ENCODE measurements around the gene RPL10A. TPM values are rescaled to one million over a fixed set of nuclear protein-coding genes. Genes with fewer than 3 reads are reported as not detected.

RPL10A gene
- total RNA-seq, 4 donors from 2014 or later, result 323 to 991 (median 649) TPM

DNA sequence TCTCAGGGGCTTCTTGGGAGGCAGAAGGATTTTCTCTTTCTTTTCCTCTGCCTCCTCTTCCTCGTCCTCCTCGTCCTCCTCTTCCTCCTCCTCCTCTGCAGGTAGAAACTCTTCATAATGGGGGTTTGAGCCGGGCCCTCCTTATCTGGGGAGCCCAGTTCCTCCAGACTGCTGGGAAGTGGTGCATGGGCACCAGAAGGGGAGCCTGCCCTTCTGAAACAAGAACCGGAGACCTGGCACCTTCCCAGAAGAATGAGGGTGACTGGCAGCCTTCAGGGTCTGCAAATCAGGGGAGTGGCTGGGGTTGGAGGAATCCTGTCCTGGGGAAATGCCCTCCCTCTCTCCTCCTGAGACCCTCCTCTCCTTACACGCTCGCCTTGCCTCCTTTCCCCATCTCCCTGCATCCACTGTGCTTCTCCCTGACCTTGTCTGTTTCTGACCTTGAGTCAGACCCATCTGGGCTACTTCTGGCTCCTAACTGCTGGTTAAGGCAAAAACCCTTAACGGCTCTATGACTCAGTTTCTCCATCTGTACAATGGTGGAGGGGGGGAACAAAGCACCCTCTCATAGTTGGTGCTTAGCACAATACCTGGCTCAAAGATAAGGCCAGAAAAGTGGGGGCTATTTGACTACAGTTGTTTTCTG lies 42.8 kb downstream of the RPL10A start:
- Histone ChIP-seq H3K27ac (no peak overlapping the region), H3K36me3 (no peaks in the 10 kb centered on the region), H3K9me3 (no peaks in the 10 kb centered on the region), H3K4me3 (no peak overlapping the region), H3K4me1 (peaks cover 0 to 7% (median 3%) of the 10 kb centered on the region in 4 donors), H3K27me3 (peaks cover 59% of the 10 kb centered on the region)
- WGBS, 2 donors (ENCODE audit: low coverage in 1 of 2), result 74 to 83% methylated on average over 3 to 7 of the region's 7 CpGs
- no peak for TF ChIP-seq POLR2A (IDR thresholded peaks at IDR 0.05)
- no peak for TF ChIP-seq EP300 (IDR thresholded peaks at IDR 0.05; ENCODE audit: low read depth)
- TF ChIP-seq POLR2AphosphoS5 (IDR thresholded peaks at IDR 0.05), result no peak
- TF ChIP-seq, protein P1, sequence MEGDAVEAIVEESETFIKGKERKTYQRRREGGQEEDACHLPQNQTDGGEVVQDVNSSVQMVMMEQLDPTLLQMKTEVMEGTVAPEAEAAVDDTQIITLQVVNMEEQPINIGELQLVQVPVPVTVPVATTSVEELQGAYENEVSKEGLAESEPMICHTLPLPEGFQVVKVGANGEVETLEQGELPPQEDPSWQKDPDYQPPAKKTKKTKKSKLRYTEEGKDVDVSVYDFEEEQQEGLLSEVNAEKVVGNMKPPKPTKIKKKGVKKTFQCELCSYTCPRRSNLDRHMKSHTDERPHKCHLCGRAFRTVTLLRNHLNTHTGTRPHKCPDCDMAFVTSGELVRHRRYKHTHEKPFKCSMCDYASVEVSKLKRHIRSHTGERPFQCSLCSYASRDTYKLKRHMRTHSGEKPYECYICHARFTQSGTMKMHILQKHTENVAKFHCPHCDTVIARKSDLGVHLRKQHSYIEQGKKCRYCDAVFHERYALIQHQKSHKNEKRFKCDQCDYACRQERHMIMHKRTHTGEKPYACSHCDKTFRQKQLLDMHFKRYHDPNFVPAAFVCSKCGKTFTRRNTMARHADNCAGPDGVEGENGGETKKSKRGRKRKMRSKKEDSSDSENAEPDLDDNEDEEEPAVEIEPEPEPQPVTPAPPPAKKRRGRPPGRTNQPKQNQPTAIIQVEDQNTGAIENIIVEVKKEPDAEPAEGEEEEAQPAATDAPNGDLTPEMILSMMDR (IDR thresholded peaks at IDR 0.05), result no peak
- no peak for DNase-seq
- intact Hi-C loops (cut with DNase I; ENCODE audit: low total_unique reads), result loop anchor here (5.0 kb wide), 1 partner anchor 51 kb away; no protein-coding TSS in a partner anchor
- in situ Hi-C loops (cut with MboI; ENCODE audit: low pct_ligation_motif_present in 1 of 4, low pct_unique_long_range_greater_than_20kb in 1 of 4, low sequenced_read_pairs in 3 of 4), result no loop called here

DNA sequence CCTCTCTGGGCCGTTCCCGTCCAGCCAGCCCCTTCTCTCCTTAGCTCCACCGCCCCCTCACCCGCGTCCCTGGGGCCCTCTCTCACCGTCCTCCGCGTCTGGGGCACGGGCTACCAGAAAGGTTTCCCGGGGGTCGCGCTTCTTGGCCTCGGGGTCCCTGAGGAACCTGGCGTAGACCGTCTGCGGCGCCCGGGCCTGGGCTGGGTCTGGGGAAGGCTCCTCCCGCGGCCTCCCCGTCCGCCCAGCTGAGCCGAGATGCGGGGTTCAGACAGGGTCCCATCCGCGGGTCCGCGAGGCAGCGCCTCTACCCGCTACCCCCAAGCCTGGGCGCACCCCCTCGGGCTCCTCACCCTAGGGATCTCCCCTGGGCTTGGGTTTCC lies 43.4 kb downstream of the RPL10A start:
- peaks cover 0 to 7% (median 3%) of the 10 kb centered on the region in 4 donors for H3K4me1 ChIP-seq
- TF ChIP-seq POLR2A (IDR thresholded peaks at IDR 0.05) (no peak), EP300 (IDR thresholded peaks at IDR 0.05; ENCODE audit: low read depth) (no peak)
- TF ChIP-seq, protein P1 (IDR thresholded peaks at IDR 0.05), result no peak
- H3K27ac ChIP-seq, result no peak overlapping the region
- WGBS, 2 donors (ENCODE audit: low coverage in 1 of 2), result 53% methylated on average over 31 of the region's 32 CpGs; no CpG with 5 or more reads in 1 of the 2 donors
- H3K4me3 ChIP-seq, result peak overlapping the region in 1 of 4 donors; percentile 30
- no peaks in the 10 kb centered on the region for H3K9me3 ChIP-seq
- H3K27me3 ChIP-seq, result peaks cover 54% of the 10 kb centered on the region
- no peaks in the 10 kb centered on the region for H3K36me3 ChIP-seq
- no peak for DNase-seq
- intact Hi-C loops (cut with DNase I; ENCODE audit: low total_unique reads) (loop anchor here (5.0 kb wide), 1 partner anchor 51 kb away; no protein-coding TSS in a partner anchor), in situ Hi-C loops (cut with MboI; ENCODE audit: low pct_ligation_motif_present in 1 of 4, low pct_unique_long_range_greater_than_20kb in 1 of 4, low sequenced_read_pairs in 3 of 4) (no loop called here)

DNA sequence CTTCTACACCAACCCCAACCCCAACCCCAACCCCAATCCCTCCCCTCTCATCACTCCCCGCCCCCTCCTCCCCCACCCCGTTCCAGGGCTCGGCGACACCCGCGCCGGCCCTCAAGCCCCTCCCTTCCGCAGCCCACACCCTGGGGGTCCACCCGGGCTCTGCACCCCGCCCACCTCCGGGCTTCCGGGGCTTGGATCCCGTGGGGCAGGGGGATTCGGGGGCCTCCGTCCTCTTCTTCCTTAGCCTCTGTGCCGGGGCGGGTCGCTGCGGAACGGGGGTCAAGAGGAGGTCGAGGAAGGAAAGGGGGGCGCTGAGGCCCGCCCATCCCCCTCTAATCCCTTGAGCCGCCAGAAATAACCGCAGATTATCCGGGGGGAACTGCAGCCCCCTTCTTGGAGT lies 43.8 kb downstream of the RPL10A start:
- peaks cover 52% of the 10 kb centered on the region for H3K27me3 ChIP-seq
- no peak for DNase-seq
- in situ Hi-C loops (cut with MboI; ENCODE audit: low pct_ligation_motif_present in 1 of 4, low pct_unique_long_range_greater_than_20kb in 1 of 4, low sequenced_read_pairs in 3 of 4) (no loop called here), intact Hi-C loops (cut with DNase I; ENCODE audit: low total_unique reads) (loop anchor here (5.0 kb wide), 1 partner anchor 50 kb away; no protein-coding TSS in a partner anchor)
- H3K4me1 ChIP-seq, result peaks cover 0 to 7% (median 3%) of the 10 kb centered on the region in 4 donors
- no peaks in the 10 kb centered on the region for H3K36me3 ChIP-seq
- H3K4me3 ChIP-seq, result peak overlapping the region in 1 of 4 donors; percentile 30
- no peaks in the 10 kb centered on the region for H3K9me3 ChIP-seq
- 30% methylated on average over 14 of the region's 26 CpGs; no CpG with 5 or more reads in 1 of the 2 donors for WGBS, 2 donors (ENCODE audit: low coverage in 1 of 2)
- H3K27ac ChIP-seq, result no peak overlapping the region
- TF ChIP-seq POLR2AphosphoS5 (IDR thresholded peaks at IDR 0.05) (no peak), EP300 (IDR thresholded peaks at IDR 0.05; ENCODE audit: low read depth) (no peak), POLR2A (IDR thresholded peaks at IDR 0.05) (no peak)
- TF ChIP-seq, protein P1 (IDR thresholded peaks at IDR 0.05), result no peak

DNA sequence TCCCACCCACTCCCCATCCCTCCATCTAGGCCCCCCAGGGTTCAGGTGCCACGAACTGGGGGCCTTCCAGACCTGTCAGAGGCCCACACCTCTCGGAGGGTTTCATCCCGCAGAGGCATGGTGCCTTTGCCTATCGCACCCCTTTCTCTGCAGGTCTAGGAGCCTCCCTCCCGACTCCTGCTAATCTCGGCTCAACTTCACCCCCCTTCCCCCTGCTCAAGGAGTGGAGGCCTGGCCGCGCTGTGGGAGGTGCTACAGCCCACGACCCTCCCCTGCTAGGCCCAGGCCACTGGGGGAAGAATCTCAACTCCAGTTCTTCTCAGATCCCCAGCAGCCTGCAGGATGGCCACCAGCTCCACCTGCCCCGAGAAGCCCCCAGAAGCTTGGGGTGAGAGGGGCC lies 44.5 kb downstream of the RPL10A start, which contains the start of gene TULP1:
TULP1 (minus strand) TSS at position 157 of the 400 bp plus-strand sequence; CDS start at position 119, 38 bp downstream.
- DNase-seq, result no peak
- intact Hi-C loops (cut with DNase I; ENCODE audit: low total_unique reads), result loop anchor here (5.0 kb wide), 1 partner anchor 50 kb away; no protein-coding TSS in a partner anchor
- Histone ChIP-seq H3K9me3 (no peaks in the 10 kb centered on the region), H3K36me3 (no peaks in the 10 kb centered on the region), H3K27ac (no peak within 1 kb of the TSS), H3K27me3 (peaks cover 50% of the 10 kb centered on the region), H3K4me1 (peaks cover 0 to 7% (median 3%) of the 10 kb centered on the region in 4 donors), H3K4me3 (peak within 1 kb of the TSS in 1 of 4 donors; percentile 30)
- in situ Hi-C loops (cut with MboI; ENCODE audit: low pct_ligation_motif_present in 1 of 4, low pct_unique_long_range_greater_than_20kb in 1 of 4, low sequenced_read_pairs in 3 of 4), result no loop called here
- 83 to 84% methylated on average over 1 to 10 of the region's 10 CpGs for whole genome bisulfite sequencing, 2 donors (ENCODE audit: low coverage in 1 of 2)
- TF ChIP-seq EP300 (IDR thresholded peaks at IDR 0.05; ENCODE audit: low read depth) (no peak), POLR2AphosphoS5 (IDR thresholded peaks at IDR 0.05) (no peak), POLR2A (IDR thresholded peaks at IDR 0.05) (no peak)
- TF ChIP-seq, protein P1 (IDR thresholded peaks at IDR 0.05), result no peak

All from transverse colon (tissue), 4 donors.